ENCODE measurements around the gene CFAP92. TPM values are rescaled to one million over a fixed set of nuclear protein-coding genes. Genes with fewer than 3 reads are reported as not detected.
A peak's percentile ranks its signal among the peaks of the same experiment; 100 is the strongest.

Gene CFAP92
- total and polyA plus RNA-seq, 2 donors (not counting 1 experiment from before 2014, with no cell fraction given), result not detected

DNA sequence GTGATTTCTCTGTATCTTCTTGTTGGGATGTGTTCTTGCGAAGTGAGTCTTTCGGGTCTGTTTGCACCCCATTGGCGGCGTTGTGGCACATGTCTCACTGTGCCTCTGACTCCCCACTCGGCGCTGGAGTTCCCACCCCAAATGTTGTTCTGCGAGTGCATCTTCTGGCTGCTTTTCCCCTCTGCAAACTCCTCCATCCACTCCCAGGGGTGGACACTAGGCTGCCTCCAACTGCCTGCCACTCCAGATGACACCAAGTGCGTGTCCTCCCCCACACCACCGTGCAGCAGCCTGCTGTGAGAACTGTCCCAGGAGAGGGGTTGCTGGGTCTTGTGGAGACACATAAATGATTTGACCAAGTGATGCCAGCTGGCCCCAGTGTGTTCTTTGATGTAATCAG, 24.9 kb upstream of the CFAP92 start:
- intact Hi-C loops (cut with micrococcal nuclease), result no loop called here
- no peaks in the 10 kb centered on the region for H4K20me1 ChIP-seq (ENCODE audit: control insufficient read depth, insufficient read depth, low read length, poor library complexity, severe bottlenecking)
- peaks cover 33 to 35% of the 10 kb centered on the region in 2 donors for H3K4me1 ChIP-seq (ENCODE audit: control insufficient read depth in 2 of 2, insufficient read depth in 2 of 2, low read length in 2 of 2)
- no peak overlapping the region for H3K4me2 ChIP-seq (replicated peaks; ENCODE audit: low read depth, low read length, poor library complexity, severe bottlenecking)
- H3K27ac Mint-ChIP-seq, result no peak overlapping the region
- no peaks in the 10 kb centered on the region for H3K9me3 Mint-ChIP-seq (ENCODE audit: insufficient read depth)
- H2AFZ ChIP-seq (ENCODE audit: insufficient read depth, low read depth, low read length, poor library complexity, severe bottlenecking), result no peak overlapping the region
- WGBS (ENCODE audit: insufficient coverage), result 99% methylated on average over 7 of the region's 9 CpGs
- no peaks in the 10 kb centered on the region for H3K79me2 ChIP-seq (ENCODE audit: control insufficient read depth, insufficient read depth, low read length)
- H3K4me3 ChIP-seq (ENCODE audit: control extremely low read depth in 1 of 5, extremely low read depth in 1 of 5, insufficient read depth in 1 of 5, low read depth in 2 of 5, low read length in 4 of 5), result no peak overlapping the region
- H3K4me1 Mint-ChIP-seq, result peaks cover 41% of the 10 kb centered on the region
- DNase-seq (no peak), ATAC-seq (ENCODE audit: low read depth) (no peak)
- ChIA-PET CTCF (interaction anchor here (0.6 to 9.1 kb wide), 5 partner anchors 8 to 304 kb away, joined by 3 to 134 read pairs (median 27); no protein-coding TSS in a partner anchor), POLR2A (no interaction called here)
- TF ChIP-seq EZH2 (IDR thresholded peaks at IDR 0.05; ENCODE audit: borderline replicate concordance, insufficient read depth, low read depth, low read length, poor library complexity, severe bottlenecking), result no peak
- TF ChIP-seq CTCF (IDR thresholded peaks at IDR 0.05), result no peak
- no peaks in the 10 kb centered on the region for H3K36me3 ChIP-seq (replicated peaks in 1 of 2; ENCODE audit: control extremely low read depth in 1 of 2, control insufficient read depth in 1 of 2, extremely low read depth in 1 of 2, insufficient read depth in 2 of 2, low read length in 1 of 2)
- H3K9me3 ChIP-seq (ENCODE audit: control extremely low read depth in 1 of 3, control insufficient read depth in 2 of 3, insufficient read depth in 1 of 3, low read length in 2 of 3), result peaks cover 0 to 15% (median 0%) of the 10 kb centered on the region in 3 donors
- H3K4me3 Mint-ChIP-seq, result no peak overlapping the region
- H3K27ac ChIP-seq (ENCODE audit: low read length in 2 of 2), result no peak overlapping the region
- H3K27me3 Mint-ChIP-seq, result no peaks in the 10 kb centered on the region
- no peak overlapping the region for H3K9ac ChIP-seq (ENCODE audit: low read length)
- H3K27me3 ChIP-seq (replicated peaks in 1 of 4; ENCODE audit: control extremely low read depth in 1 of 4, control insufficient read depth in 3 of 4, insufficient read depth in 4 of 4, low read length in 3 of 4), result no peaks in the 10 kb centered on the region

DNA sequence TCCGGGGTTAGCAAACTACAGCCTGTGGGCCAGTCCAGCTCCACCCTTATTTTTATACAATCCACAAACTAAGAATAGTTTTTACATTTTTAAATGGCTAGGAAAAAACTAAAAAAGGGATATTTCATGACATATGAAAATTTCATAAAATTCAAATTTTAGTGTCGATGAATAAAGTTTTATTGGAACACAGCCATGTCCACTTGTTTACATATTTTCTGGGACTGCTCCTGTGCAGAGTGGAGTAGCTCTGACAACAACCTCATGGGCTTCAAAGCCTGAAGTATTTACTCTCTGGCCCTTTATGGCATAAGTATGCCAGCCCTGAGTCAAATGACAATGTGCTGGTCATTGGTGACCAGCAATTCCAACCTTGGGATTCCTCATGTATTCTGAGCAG, 24.4 kb upstream of the CFAP92 start:
- no peak overlapping the region for H2AFZ ChIP-seq (ENCODE audit: insufficient read depth, low read depth, low read length, poor library complexity, severe bottlenecking)
- ChIA-PET CTCF (interaction anchor here (0.6 to 9.1 kb wide), 6 partner anchors 9 to 304 kb away, joined by 3 to 134 read pairs (median 24); partner anchors contain the start of gene CFAP92), POLR2A (no interaction called here)
- H3K4me3 ChIP-seq (ENCODE audit: control extremely low read depth in 1 of 5, extremely low read depth in 1 of 5, insufficient read depth in 1 of 5, low read depth in 2 of 5, low read length in 4 of 5), result no peak overlapping the region
- no peak for ATAC-seq (ENCODE audit: low read depth)
- H4K20me1 ChIP-seq (ENCODE audit: control insufficient read depth, insufficient read depth, low read length, poor library complexity, severe bottlenecking), result no peaks in the 10 kb centered on the region
- H3K36me3 ChIP-seq (replicated peaks in 1 of 2; ENCODE audit: control extremely low read depth in 1 of 2, control insufficient read depth in 1 of 2, extremely low read depth in 1 of 2, insufficient read depth in 2 of 2, low read length in 1 of 2), result no peaks in the 10 kb centered on the region
- no peak overlapping the region for H3K4me3 Mint-ChIP-seq
- no peak overlapping the region for H3K9ac ChIP-seq (ENCODE audit: low read length)
- 100% methylated on average over 1 of the region's 2 CpGs for WGBS (ENCODE audit: insufficient coverage)
- H3K27ac ChIP-seq (ENCODE audit: low read length in 2 of 2), result peak overlapping the region in 1 of 2 donors; percentile 96
- no peaks in the 10 kb centered on the region for H3K27me3 ChIP-seq (replicated peaks in 1 of 4; ENCODE audit: control extremely low read depth in 1 of 4, control insufficient read depth in 3 of 4, insufficient read depth in 4 of 4, low read length in 3 of 4)
- no peaks in the 10 kb centered on the region for H3K27me3 Mint-ChIP-seq
- H3K4me2 ChIP-seq (replicated peaks; ENCODE audit: low read depth, low read length, poor library complexity, severe bottlenecking), result peak overlapping the region; percentile 70
- H3K9me3 Mint-ChIP-seq (ENCODE audit: insufficient read depth), result no peaks in the 10 kb centered on the region
- peaks cover 33 to 35% of the 10 kb centered on the region in 2 donors for H3K4me1 ChIP-seq (ENCODE audit: control insufficient read depth in 2 of 2, insufficient read depth in 2 of 2, low read length in 2 of 2)
- intact Hi-C loops (cut with micrococcal nuclease), result no loop called here
- no peak for TF ChIP-seq EZH2 (IDR thresholded peaks at IDR 0.05; ENCODE audit: borderline replicate concordance, insufficient read depth, low read depth, low read length, poor library complexity, severe bottlenecking)
- no peak for TF ChIP-seq CTCF (IDR thresholded peaks at IDR 0.05)
- no peaks in the 10 kb centered on the region for H3K79me2 ChIP-seq (ENCODE audit: control insufficient read depth, insufficient read depth, low read length)
- no peak for DNase-seq
- peaks cover 41% of the 10 kb centered on the region for H3K4me1 Mint-ChIP-seq
- H3K27ac Mint-ChIP-seq, result peak overlapping the region; percentile 97
- H3K9me3 ChIP-seq (ENCODE audit: control extremely low read depth in 1 of 3, control insufficient read depth in 2 of 3, insufficient read depth in 1 of 3, low read length in 2 of 3), result peaks cover 0 to 18% (median 0%) of the 10 kb centered on the region in 3 donors

Measured in B cell (primary cell).